ENCODE measurements around the gene WFS1. TPM values are rescaled to one million over a fixed set of nuclear protein-coding genes. Genes with fewer than 3 reads are reported as not detected.

The WFS1 gene
- polyA plus RNA-seq, 4 donors: 4.1 to 35.1 (median 12.2) TPM

- Histone ChIP-seq H3K4me3 (ENCODE audit: low read depth in 1 of 3, low read length in 3 of 3) (peak overlapping the region in 1 of 3 donors; percentile 28), H3K27ac (ENCODE audit: low read depth in 1 of 3, low read length in 2 of 3) (no peak overlapping the region), H3K27me3 (ENCODE audit: control insufficient read depth in 3 of 3, insufficient read depth in 3 of 3, low read length in 3 of 3) (peaks cover 0 to 10% (median 2%) of the 10 kb centered on the region in 3 donors), H3K4me1 (ENCODE audit: control insufficient read depth in 3 of 3, insufficient read depth in 2 of 3, low read depth in 1 of 3, low read length in 2 of 3) (no peaks in the 10 kb centered on the region), H3K36me3 (ENCODE audit: control insufficient read depth in 3 of 3, insufficient read depth in 2 of 3, low read depth in 1 of 3, low read length in 3 of 3) (peaks cover 0 to 13% (median 0%) of the 10 kb centered on the region in 3 donors), H3K9me3 (ENCODE audit: control insufficient read depth in 2 of 2, insufficient read depth in 1 of 2, low read depth in 1 of 2, low read length in 1 of 2) (peaks cover 0 to 4% of the 10 kb centered on the region in 2 donors)
- FAIRE-seq: no peak
- peak in 1 of 2 donors; percentile 56 for DNase-seq
- WGBS, 3 donors: 6 to 18% (median 6%) methylated on average over 39 to 65 of the region's 65 CpGs
Observed at GRCh38 chr4:6308899-6309643, 39.4 kb downstream of the WFS1 start.

- H3K4me1 ChIP-seq (ENCODE audit: control insufficient read depth in 3 of 3, insufficient read depth in 2 of 3, low read depth in 1 of 3, low read length in 2 of 3): no peaks in the 10 kb centered on the region
- WGBS, 3 donors: 73 to 82% (median 74%) methylated on average over 7 of the region's 7 CpGs
- H3K9me3 ChIP-seq (ENCODE audit: control insufficient read depth in 2 of 2, insufficient read depth in 1 of 2, low read depth in 1 of 2, low read length in 1 of 2): peaks cover 0 to 4% of the 10 kb centered on the region in 2 donors
- peak overlapping the region in 1 of 3 donors; percentile 28 for H3K4me3 ChIP-seq (ENCODE audit: low read depth in 1 of 3, low read length in 3 of 3)
- H3K27me3 ChIP-seq (ENCODE audit: control insufficient read depth in 3 of 3, insufficient read depth in 3 of 3, low read length in 3 of 3): peaks cover 0 to 10% (median 2%) of the 10 kb centered on the region in 3 donors
- no peak for FAIRE-seq
- no peak for DNase-seq
- H3K27ac ChIP-seq (ENCODE audit: low read depth in 1 of 3, low read length in 2 of 3): no peak overlapping the region
- peaks cover 0 to 7% (median 0%) of the 10 kb centered on the region in 3 donors for H3K36me3 ChIP-seq (ENCODE audit: control insufficient read depth in 3 of 3, insufficient read depth in 2 of 3, low read depth in 1 of 3, low read length in 3 of 3)
Observed at GRCh38 chr4:6309777-6310176, 40.1 kb downstream of the WFS1 start.

- no peaks in the 10 kb centered on the region for H3K36me3 ChIP-seq (ENCODE audit: control insufficient read depth in 3 of 3, insufficient read depth in 2 of 3, low read depth in 1 of 3, low read length in 3 of 3)
- WGBS, 3 donors: 67 to 82% (median 76%) methylated on average over 6 of the region's 6 CpGs
- no peaks in the 10 kb centered on the region for H3K4me1 ChIP-seq (ENCODE audit: control insufficient read depth in 3 of 3, insufficient read depth in 2 of 3, low read depth in 1 of 3, low read length in 2 of 3)
- peaks cover 0 to 4% of the 10 kb centered on the region in 2 donors for H3K9me3 ChIP-seq (ENCODE audit: control insufficient read depth in 2 of 2, insufficient read depth in 1 of 2, low read depth in 1 of 2, low read length in 1 of 2)
- H3K4me3 ChIP-seq (ENCODE audit: low read depth in 1 of 3, low read length in 3 of 3): no peak overlapping the region
- no peak for FAIRE-seq
- peaks cover 0 to 10% (median 6%) of the 10 kb centered on the region in 3 donors for H3K27me3 ChIP-seq (ENCODE audit: control insufficient read depth in 3 of 3, insufficient read depth in 3 of 3, low read length in 3 of 3)
- DNase-seq: no peak
- H3K27ac ChIP-seq (ENCODE audit: low read depth in 1 of 3, low read length in 2 of 3): no peak overlapping the region
Observed at GRCh38 chr4:6313216-6313615, 43.6 kb downstream of the WFS1 start.

GRCh38 chr4:6316461-6317003 is 46.9 kb downstream of the WFS1 start:
- FAIRE-seq (no peak), DNase-seq (no peak)
- H3K27me3 ChIP-seq (ENCODE audit: control insufficient read depth in 3 of 3, insufficient read depth in 3 of 3, low read length in 3 of 3): peaks cover 0 to 3% (median 0%) of the 10 kb centered on the region in 3 donors
- H3K36me3 ChIP-seq (ENCODE audit: control insufficient read depth in 3 of 3, insufficient read depth in 2 of 3, low read depth in 1 of 3, low read length in 3 of 3): no peaks in the 10 kb centered on the region
- no peak overlapping the region for H3K27ac ChIP-seq (ENCODE audit: low read depth in 1 of 3, low read length in 2 of 3)
- H3K4me3 ChIP-seq (ENCODE audit: low read depth in 1 of 3, low read length in 3 of 3): no peak overlapping the region
- no peaks in the 10 kb centered on the region for H3K4me1 ChIP-seq (ENCODE audit: control insufficient read depth in 3 of 3, insufficient read depth in 2 of 3, low read depth in 1 of 3, low read length in 2 of 3)
- WGBS, 3 donors: 46 to 55% (median 47%) methylated on average over 6 of the region's 6 CpGs
- peaks cover 0 to 3% of the 10 kb centered on the region in 2 donors for H3K9me3 ChIP-seq (ENCODE audit: control insufficient read depth in 2 of 2, insufficient read depth in 1 of 2, low read depth in 1 of 2, low read length in 1 of 2)

- FAIRE-seq (no peak), DNase-seq (no peak)
- Histone ChIP-seq H3K4me3 (ENCODE audit: low read depth in 1 of 3, low read length in 3 of 3) (no peak overlapping the region), H3K27me3 (ENCODE audit: control insufficient read depth in 3 of 3, insufficient read depth in 3 of 3, low read length in 3 of 3) (peaks cover 0 to 5% (median 0%) of the 10 kb centered on the region in 3 donors), H3K36me3 (ENCODE audit: control insufficient read depth in 3 of 3, insufficient read depth in 2 of 3, low read depth in 1 of 3, low read length in 3 of 3) (no peaks in the 10 kb centered on the region), H3K9me3 (ENCODE audit: control insufficient read depth in 2 of 2, insufficient read depth in 1 of 2, low read depth in 1 of 2, low read length in 1 of 2) (peaks cover 0 to 3% of the 10 kb centered on the region in 2 donors), H3K27ac (ENCODE audit: low read depth in 1 of 3, low read length in 2 of 3) (no peak overlapping the region), H3K4me1 (ENCODE audit: control insufficient read depth in 3 of 3, insufficient read depth in 2 of 3, low read depth in 1 of 3, low read length in 2 of 3) (no peaks in the 10 kb centered on the region)
- 78 to 86% (median 82%) methylated on average over 11 to 12 of the region's 12 CpGs for WGBS, 3 donors
Observed at GRCh38 chr4:6318206-6318605, 48.6 kb downstream of the WFS1 start.

GRCh38 chr4:6319530-6320150 is 50.0 kb downstream of the WFS1 start:
- FAIRE-seq: no peak
- DNase-seq: no peak
- Histone ChIP-seq H3K27ac (ENCODE audit: low read depth in 1 of 3, low read length in 2 of 3) (no peak overlapping the region), H3K9me3 (ENCODE audit: control insufficient read depth in 2 of 2, insufficient read depth in 1 of 2, low read depth in 1 of 2, low read length in 1 of 2) (peaks cover 0 to 3% of the 10 kb centered on the region in 2 donors), H3K36me3 (ENCODE audit: control insufficient read depth in 3 of 3, insufficient read depth in 2 of 3, low read depth in 1 of 3, low read length in 3 of 3) (no peaks in the 10 kb centered on the region), H3K4me3 (ENCODE audit: low read depth in 1 of 3, low read length in 3 of 3) (no peak overlapping the region), H3K27me3 (ENCODE audit: control insufficient read depth in 3 of 3, insufficient read depth in 3 of 3, low read length in 3 of 3) (peaks cover 0 to 5% (median 0%) of the 10 kb centered on the region in 3 donors), H3K4me1 (ENCODE audit: control insufficient read depth in 3 of 3, insufficient read depth in 2 of 3, low read depth in 1 of 3, low read length in 2 of 3) (no peaks in the 10 kb centered on the region)
- WGBS, 3 donors: 83 to 85% (median 84%) methylated on average over 12 of the region's 12 CpGs

- Histone ChIP-seq H3K27ac (ENCODE audit: low read depth in 1 of 3, low read length in 2 of 3) (no peak overlapping the region), H3K4me1 (ENCODE audit: control insufficient read depth in 3 of 3, insufficient read depth in 2 of 3, low read depth in 1 of 3, low read length in 2 of 3) (no peaks in the 10 kb centered on the region), H3K9me3 (ENCODE audit: control insufficient read depth in 2 of 2, insufficient read depth in 1 of 2, low read depth in 1 of 2, low read length in 1 of 2) (peaks cover 0 to 3% of the 10 kb centered on the region in 2 donors), H3K36me3 (ENCODE audit: control insufficient read depth in 3 of 3, insufficient read depth in 2 of 3, low read depth in 1 of 3, low read length in 3 of 3) (no peaks in the 10 kb centered on the region), H3K4me3 (ENCODE audit: low read depth in 1 of 3, low read length in 3 of 3) (no peak overlapping the region), H3K27me3 (ENCODE audit: control insufficient read depth in 3 of 3, insufficient read depth in 3 of 3, low read length in 3 of 3) (peaks cover 0 to 5% (median 0%) of the 10 kb centered on the region in 3 donors)
- DNase-seq: no peak
- WGBS, 3 donors: 67 to 85% (median 78%) methylated on average over 6 of the region's 6 CpGs
- no peak for FAIRE-seq
Observed at GRCh38 chr4:6320663-6321062, 51.0 kb downstream of the WFS1 start.

GRCh38 chr4:6321361-6321760 is 51.7 kb downstream of the WFS1 start:
- WGBS, 3 donors: 17 to 53% (median 39%) methylated on average over 2 of the region's 2 CpGs
- no peak for FAIRE-seq

More at GRCh38 chr4:6321361-6321760, 51.7 kb downstream of the WFS1 start:
- DNase-seq: no peak
- Histone ChIP-seq H3K27ac (ENCODE audit: low read depth in 1 of 3, low read length in 2 of 3) (no peak overlapping the region), H3K36me3 (ENCODE audit: control insufficient read depth in 3 of 3, insufficient read depth in 2 of 3, low read depth in 1 of 3, low read length in 3 of 3) (no peaks in the 10 kb centered on the region), H3K9me3 (ENCODE audit: control insufficient read depth in 2 of 2, insufficient read depth in 1 of 2, low read depth in 1 of 2, low read length in 1 of 2) (peaks cover 0 to 3% of the 10 kb centered on the region in 2 donors), H3K4me3 (ENCODE audit: low read depth in 1 of 3, low read length in 3 of 3) (no peak overlapping the region), H3K4me1 (ENCODE audit: control insufficient read depth in 3 of 3, insufficient read depth in 2 of 3, low read depth in 1 of 3, low read length in 2 of 3) (no peaks in the 10 kb centered on the region), H3K27me3 (ENCODE audit: control insufficient read depth in 3 of 3, insufficient read depth in 3 of 3, low read length in 3 of 3) (peaks cover 0 to 5% (median 0%) of the 10 kb centered on the region in 3 donors)

Measured in small intestine (tissue), 7 donors.